ENCODE data around the gene CAMK2A.

- TF ChIP-seq, protein P1, sequence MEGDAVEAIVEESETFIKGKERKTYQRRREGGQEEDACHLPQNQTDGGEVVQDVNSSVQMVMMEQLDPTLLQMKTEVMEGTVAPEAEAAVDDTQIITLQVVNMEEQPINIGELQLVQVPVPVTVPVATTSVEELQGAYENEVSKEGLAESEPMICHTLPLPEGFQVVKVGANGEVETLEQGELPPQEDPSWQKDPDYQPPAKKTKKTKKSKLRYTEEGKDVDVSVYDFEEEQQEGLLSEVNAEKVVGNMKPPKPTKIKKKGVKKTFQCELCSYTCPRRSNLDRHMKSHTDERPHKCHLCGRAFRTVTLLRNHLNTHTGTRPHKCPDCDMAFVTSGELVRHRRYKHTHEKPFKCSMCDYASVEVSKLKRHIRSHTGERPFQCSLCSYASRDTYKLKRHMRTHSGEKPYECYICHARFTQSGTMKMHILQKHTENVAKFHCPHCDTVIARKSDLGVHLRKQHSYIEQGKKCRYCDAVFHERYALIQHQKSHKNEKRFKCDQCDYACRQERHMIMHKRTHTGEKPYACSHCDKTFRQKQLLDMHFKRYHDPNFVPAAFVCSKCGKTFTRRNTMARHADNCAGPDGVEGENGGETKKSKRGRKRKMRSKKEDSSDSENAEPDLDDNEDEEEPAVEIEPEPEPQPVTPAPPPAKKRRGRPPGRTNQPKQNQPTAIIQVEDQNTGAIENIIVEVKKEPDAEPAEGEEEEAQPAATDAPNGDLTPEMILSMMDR (IDR thresholded peaks at IDR 0.05) = no peak
- no peak for TF ChIP-seq POLR2A (IDR thresholded peaks at IDR 0.05)
These were observed 30.6 kb upstream of the CAMK2A start for GRCh38 chr5:150320044-150320613.

Data from Peyer's patch (tissue), 4 donors.